Thymus (tissue), 11 donors: Measurements from ENCODE around the gene ST6GALNAC5. TPM values are rescaled to one million over a fixed set of nuclear protein-coding genes. Genes with fewer than 3 reads are reported as not detected.

Experiments used
- DNase-seq, 9 donors: peaks; one replicate each; pipeline ENCODE4 v3.0.0-alpha.2; 2013; ENCODE audit warnings: low spot score in 9 of 9, low read depth in 6 of 9, missing footprints in 1 of 9
- H3K27ac ChIP-seq, 2 donors: one replicate each; pipeline ENCODE4 v1.5.1; 2013; ENCODE audit warnings: control low read depth in 1 of 2, low read depth in 1 of 2, low read length in 1 of 2, mild to moderate bottlenecking in 1 of 2, moderate library complexity in 1 of 2
- H3K27me3 ChIP-seq, 2 donors: one replicate each; pipeline ENCODE4 v1.5.1; 2013; ENCODE audit warnings: low read length in 1 of 2; ENCODE audit not compliant: control insufficient read depth in 2 of 2, insufficient read depth in 1 of 2
- H3K36me3 ChIP-seq, 2 donors: one replicate each; pipeline ENCODE4 v1.5.1; 2013; ENCODE audit warnings: low read length in 1 of 2, mild to moderate bottlenecking in 1 of 2, moderate library complexity in 1 of 2; ENCODE audit not compliant: control insufficient read depth in 2 of 2, insufficient read depth in 2 of 2
- H3K4me1 ChIP-seq, 2 donors: one replicate each; pipeline ENCODE4 v1.5.1; 2013; ENCODE audit warnings: low read length in 2 of 2; ENCODE audit not compliant: control insufficient read depth in 2 of 2, insufficient read depth in 2 of 2
- H3K4me3 ChIP-seq, 2 donors: one replicate each; pipeline ENCODE4 v1.5.1; 2013; ENCODE audit warnings: low read length in 2 of 2, control low read depth in 1 of 2, mild to moderate bottlenecking in 1 of 2
- H3K9me3 ChIP-seq, 2 donors: one replicate each; pipeline ENCODE4 v1.5.1; 2013; ENCODE audit warnings: low read length in 1 of 2, mild to moderate bottlenecking in 1 of 2; ENCODE audit not compliant: control insufficient read depth in 2 of 2, insufficient read depth in 1 of 2
- WGBS: extraction: QIAGEN DNeasy Blood & Tissue Kit; methylation state at CpG from one replicate; pipeline ENCODE4 v1.1.7; 2013; 5-methylcytosine and 5-hydroxymethylcytosine counted together
- polyA plus RNA-seq: library from polyadenylated mRNA; stranded (reverse); fragments of 200-250 nt; gene quantifications from one replicate; pipeline ENCODE4 v1.2.3, GENCODE V29; 2013
- total RNA-seq: library from RNA; stranded (reverse); fragments of 120-200 nt; gene quantifications from one replicate; pipeline ENCODE4 v1.2.4, GENCODE V29; 2013
- donor health status: healthy.

ST6GALNAC5 gene
- total and polyA plus RNA-seq, 2 donors = 0.34 to 1.4 TPM

DNA sequence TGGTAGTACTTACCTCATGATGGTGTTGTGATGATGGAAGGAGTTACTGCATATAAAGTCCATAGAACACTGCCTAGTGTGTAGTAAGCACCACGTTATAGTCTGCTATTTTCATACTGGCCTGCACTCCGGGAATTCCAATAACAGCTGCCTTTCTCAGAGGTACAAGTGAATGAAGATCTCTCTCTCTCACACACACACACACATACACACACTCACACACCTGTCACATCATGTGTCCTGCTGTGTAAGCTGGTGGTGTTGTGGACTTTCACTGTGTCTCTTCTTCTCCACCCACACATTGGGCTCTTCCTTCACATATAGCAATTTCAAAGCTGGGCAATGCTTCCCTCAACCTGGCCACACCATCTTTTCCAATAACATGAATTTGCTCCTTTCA is 33.4 kb upstream of the ST6GALNAC5 start:
- no peaks in the 10 kb centered on the region for H3K36me3 ChIP-seq
- no peaks in the 10 kb centered on the region for H3K9me3 ChIP-seq
- 92% methylated on average over 2 of the region's 2 CpGs for WGBS
- H3K4me3 ChIP-seq = no peak overlapping the region
- H3K27ac ChIP-seq = no peak overlapping the region
- H3K4me1 ChIP-seq = no peaks in the 10 kb centered on the region
- no peak for DNase-seq
- no peaks in the 10 kb centered on the region for H3K27me3 ChIP-seq

- DNase-seq = no peak
- Histone ChIP-seq H3K9me3 (no peaks in the 10 kb centered on the region), H3K27me3 (no peaks in the 10 kb centered on the region), H3K36me3 (no peaks in the 10 kb centered on the region), H3K27ac (no peak overlapping the region), H3K4me3 (no peak overlapping the region), H3K4me1 (no peaks in the 10 kb centered on the region)
Measured at GRCh38 chr1:76835203-76835602, 32.1 kb upstream of the ST6GALNAC5 start.

DNA sequence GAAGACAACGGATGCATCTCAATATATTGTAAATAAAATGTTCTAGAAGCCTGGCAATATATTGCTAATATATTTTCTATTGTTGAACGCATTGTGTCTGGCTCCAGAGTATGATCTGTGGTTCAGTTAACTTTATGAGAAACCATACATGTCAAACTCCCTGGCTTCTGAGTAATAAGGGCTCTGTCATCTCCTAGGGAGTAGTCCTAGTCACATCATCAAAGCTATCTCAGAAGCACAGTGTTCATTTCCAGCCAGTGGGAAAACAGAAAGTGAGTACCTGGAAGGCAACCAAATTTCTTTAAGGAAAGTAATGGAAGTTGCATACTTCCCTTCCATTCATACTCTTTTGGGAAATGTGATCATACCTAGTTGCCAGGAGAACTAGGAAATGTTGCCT is 27.0 kb upstream of the ST6GALNAC5 start:
- 91% methylated on average over 2 of the region's 2 CpGs for WGBS
- no peak for DNase-seq

GRCh38 chr1:76841460-76841859 is 25.8 kb upstream of the ST6GALNAC5 start:
- 75% methylated on average over 2 of the region's 2 CpGs for WGBS

More for the DNA sequence above, 27.0 kb upstream of the ST6GALNAC5 start:
- Histone ChIP-seq H3K36me3 (no peaks in the 10 kb centered on the region), H3K27me3 (no peaks in the 10 kb centered on the region), H3K4me3 (no peak overlapping the region), H3K27ac (no peak overlapping the region), H3K9me3 (no peaks in the 10 kb centered on the region), H3K4me1 (no peaks in the 10 kb centered on the region)

DNA sequence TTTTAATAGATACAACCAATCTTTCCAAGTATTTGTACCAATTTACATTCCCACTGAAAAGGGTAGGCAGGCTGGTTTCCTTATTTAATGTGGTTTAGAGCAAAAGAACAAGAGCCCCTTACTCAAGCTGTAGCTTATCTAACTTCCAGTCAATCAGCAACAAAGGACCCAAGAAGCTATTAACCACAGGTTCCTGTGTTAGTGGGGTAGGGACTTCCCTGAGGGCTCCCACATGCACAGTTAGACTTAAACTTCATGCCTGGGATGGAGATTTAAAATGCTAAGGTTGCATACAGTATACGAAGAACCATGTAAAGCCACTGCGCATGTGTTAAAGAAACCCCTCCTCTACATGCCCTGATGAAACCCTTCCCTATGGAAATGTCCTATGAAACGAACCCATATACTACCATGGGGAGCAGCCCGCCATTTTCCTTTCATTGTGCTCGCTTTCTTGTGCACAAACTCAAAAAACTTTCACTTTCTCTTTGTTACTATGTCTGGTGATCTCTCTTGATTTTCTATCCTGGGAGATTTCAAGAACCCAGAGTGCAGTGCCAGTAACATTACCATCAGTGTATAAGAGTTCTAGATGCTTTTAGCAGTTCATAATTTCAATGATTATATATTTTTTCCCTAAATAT is 23.3 kb upstream of the ST6GALNAC5 start:
- Histone ChIP-seq H3K27me3 (no peaks in the 10 kb centered on the region), H3K36me3 (no peaks in the 10 kb centered on the region), H3K4me1 (no peaks in the 10 kb centered on the region), H3K4me3 (no peak overlapping the region), H3K9me3 (no peaks in the 10 kb centered on the region), H3K27ac (no peak overlapping the region)
- WGBS = 93% methylated on average over 5 of the region's 5 CpGs
- DNase-seq = peak in 1 of 9 donors; percentile 6

More at GRCh38 chr1:76841460-76841859, 25.8 kb upstream of the ST6GALNAC5 start:
- Histone ChIP-seq H3K4me1 (no peaks in the 10 kb centered on the region), H3K36me3 (no peaks in the 10 kb centered on the region), H3K27ac (no peak overlapping the region), H3K9me3 (no peaks in the 10 kb centered on the region), H3K27me3 (no peaks in the 10 kb centered on the region), H3K4me3 (no peak overlapping the region)
- DNase-seq = no peak

- WGBS = 93% methylated on average over 3 of the region's 3 CpGs
- no peak overlapping the region for H3K4me3 ChIP-seq
- H3K36me3 ChIP-seq = no peaks in the 10 kb centered on the region
- no peaks in the 10 kb centered on the region for H3K27me3 ChIP-seq
- H3K27ac ChIP-seq = no peak overlapping the region
- H3K4me1 ChIP-seq = no peaks in the 10 kb centered on the region
- no peak for DNase-seq
- no peaks in the 10 kb centered on the region for H3K9me3 ChIP-seq
Measured at GRCh38 chr1:76854255-76854654, 13.0 kb upstream of the ST6GALNAC5 start.

DNA sequence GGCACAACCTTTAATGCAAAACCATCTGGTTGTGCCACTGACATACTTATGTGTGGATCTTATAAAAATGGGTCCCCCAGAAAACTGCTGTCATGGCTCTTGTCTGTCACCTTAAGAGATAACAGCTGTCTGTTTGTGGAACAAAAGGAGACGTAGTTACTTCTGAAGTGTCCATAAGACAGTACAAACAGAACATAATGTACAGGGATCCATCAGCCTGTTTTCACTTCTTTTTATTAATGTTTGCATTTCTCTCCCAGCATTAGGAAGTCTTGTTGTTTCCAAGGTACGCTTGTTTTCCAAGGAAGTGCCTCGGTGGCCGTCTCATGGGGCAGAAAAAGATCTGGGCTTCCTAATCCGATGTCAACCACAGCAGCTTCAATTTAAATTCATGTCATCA is 11.2 kb upstream of the ST6GALNAC5 start:
- Histone ChIP-seq H3K27me3 (no peaks in the 10 kb centered on the region), H3K9me3 (no peaks in the 10 kb centered on the region), H3K36me3 (no peaks in the 10 kb centered on the region), H3K27ac (no peak overlapping the region), H3K4me1 (no peaks in the 10 kb centered on the region), H3K4me3 (no peak overlapping the region)
- 88% methylated on average over 5 of the region's 5 CpGs for WGBS
- no peak for DNase-seq

DNA sequence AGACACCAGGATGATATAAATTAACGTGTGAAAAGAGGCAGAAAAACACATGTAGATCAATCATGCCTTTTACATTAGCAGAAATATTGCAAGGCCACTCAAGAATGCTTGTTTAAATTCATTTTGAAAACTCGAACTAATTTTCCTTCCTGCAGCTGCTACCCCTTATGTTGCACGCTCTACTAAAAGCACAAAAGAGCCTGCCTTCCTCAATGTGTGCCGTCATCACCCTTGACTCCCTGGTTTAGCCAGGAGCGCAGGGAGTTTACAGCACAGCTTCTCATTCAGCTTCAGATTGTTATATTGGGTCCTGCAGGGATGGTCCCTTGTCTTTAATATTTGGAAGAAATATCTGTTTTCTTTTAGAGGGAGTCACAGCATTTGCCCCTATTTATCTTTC is 10.1 kb upstream of the ST6GALNAC5 start:
- Histone ChIP-seq H3K9me3 (no peaks in the 10 kb centered on the region), H3K36me3 (no peaks in the 10 kb centered on the region), H3K4me1 (no peaks in the 10 kb centered on the region), H3K4me3 (no peak overlapping the region), H3K27ac (no peak overlapping the region), H3K27me3 (no peaks in the 10 kb centered on the region)
- WGBS = 87% methylated on average over 5 of the region's 5 CpGs
- DNase-seq = no peak

DNA sequence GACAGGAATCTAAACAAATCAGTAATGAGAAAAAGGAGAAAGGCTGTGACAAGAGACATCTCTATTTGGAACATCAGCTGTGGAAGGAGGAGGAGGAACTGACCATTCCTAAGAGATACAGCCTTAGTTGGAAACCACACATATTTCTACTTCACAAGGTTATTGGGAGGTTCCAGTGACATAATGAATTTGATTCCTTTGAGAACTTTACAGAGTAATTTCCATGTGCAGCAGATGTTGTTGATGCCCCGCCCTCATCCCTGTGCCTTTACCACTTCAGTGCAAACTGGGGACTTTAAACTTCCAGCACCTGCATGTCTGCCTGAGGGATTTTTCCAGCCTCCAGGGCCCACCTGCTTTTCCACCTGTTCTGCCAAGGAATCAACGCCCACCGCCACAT is 9.3 kb upstream of the ST6GALNAC5 start:
- no peak overlapping the region for H3K4me3 ChIP-seq
- H3K27ac ChIP-seq = no peak overlapping the region
- 96% methylated on average over 3 of the region's 3 CpGs for WGBS
- H3K9me3 ChIP-seq = no peaks in the 10 kb centered on the region
- no peaks in the 10 kb centered on the region for H3K4me1 ChIP-seq
- H3K27me3 ChIP-seq = no peaks in the 10 kb centered on the region
- no peaks in the 10 kb centered on the region for H3K36me3 ChIP-seq
- DNase-seq = no peak
